Measurements from ENCODE around the gene SIM1.

SIM1 gene, protein sequence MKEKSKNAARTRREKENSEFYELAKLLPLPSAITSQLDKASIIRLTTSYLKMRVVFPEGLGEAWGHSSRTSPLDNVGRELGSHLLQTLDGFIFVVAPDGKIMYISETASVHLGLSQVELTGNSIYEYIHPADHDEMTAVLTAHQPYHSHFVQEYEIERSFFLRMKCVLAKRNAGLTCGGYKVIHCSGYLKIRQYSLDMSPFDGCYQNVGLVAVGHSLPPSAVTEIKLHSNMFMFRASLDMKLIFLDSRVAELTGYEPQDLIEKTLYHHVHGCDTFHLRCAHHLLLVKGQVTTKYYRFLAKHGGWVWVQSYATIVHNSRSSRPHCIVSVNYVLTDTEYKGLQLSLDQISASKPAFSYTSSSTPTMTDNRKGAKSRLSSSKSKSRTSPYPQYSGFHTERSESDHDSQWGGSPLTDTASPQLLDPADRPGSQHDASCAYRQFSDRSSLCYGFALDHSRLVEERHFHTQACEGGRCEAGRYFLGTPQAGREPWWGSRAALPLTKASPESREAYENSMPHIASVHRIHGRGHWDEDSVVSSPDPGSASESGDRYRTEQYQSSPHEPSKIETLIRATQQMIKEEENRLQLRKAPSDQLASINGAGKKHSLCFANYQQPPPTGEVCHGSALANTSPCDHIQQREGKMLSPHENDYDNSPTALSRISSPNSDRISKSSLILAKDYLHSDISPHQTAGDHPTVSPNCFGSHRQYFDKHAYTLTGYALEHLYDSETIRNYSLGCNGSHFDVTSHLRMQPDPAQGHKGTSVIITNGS

DNA sequence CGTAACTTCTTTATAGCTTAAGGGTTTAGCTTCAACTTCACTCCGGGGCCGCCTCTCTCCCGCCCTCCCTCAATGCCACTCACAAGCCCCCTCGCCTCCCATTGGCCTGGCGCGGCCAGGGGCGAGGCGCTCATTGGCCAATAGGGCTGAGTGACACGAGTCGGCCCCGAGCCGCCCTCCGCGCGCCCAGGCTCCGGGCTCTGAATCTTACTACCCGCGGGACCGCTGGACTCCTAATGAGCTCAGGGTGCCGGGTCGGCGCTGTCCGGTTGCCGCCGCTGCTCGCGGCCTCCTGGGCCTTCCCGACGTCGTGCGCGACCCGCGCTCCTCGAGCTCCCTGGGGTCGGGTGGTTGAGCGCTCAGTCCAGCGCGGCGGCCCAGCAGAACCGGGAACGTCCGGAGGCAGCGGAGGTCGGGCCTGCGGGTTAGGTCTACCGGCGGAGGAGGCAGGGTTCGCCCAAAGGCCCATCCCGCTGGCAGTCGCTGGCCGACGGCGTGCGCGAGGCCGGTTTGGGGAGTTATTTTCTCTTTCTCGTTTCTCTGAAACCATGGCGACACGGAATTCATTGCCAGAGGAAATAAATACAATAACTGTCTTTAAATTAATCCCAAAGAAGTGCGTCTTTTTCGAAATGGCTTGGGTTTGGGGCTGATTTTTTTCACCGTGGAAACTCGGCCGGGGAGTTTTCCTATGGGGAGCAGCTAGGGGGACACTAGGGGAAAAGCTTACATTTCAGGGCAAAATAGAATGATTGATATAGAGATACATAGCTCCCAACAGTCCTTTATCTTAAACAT lies at the start of gene SIM1:
Gene SIM1 (minus strand): TSS at position 19 of the 798 bp plus-strand sequence. CDS start 1,453 bp downstream, outside the sequence.
- DNase-seq: no peak

DNA sequence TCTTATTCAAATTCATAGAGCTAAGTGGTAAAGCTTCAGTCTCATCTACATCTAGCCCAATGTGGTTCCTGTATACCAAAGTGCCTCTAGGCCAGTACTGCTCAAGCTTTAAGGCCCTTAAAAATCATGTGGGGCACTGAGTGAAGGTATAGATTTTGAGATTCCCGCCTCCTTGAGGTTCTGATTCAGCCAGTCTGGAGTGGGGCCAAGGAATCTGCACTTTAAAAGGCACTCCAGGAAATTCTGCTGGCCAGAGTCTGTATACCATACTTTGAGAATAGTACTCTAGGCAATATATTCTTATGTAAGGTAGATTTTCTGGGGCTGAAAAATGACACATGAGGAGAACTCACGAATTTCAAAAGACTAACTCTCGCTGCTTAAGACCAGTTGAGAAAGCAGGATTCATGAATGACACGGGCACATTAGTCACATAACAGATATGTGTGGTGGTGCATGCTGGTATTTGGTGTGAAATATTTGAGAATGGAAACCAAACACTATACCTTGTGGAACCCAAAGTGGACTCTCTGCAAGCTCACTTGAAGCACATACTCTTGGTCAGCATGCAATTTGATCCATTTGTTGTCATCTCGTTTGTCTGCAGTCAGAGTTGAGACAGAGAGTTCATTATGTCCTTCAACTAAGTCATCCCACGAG lies 47.6 kb upstream of the SIM1 start:
- DNase-seq: no peak

DNA sequence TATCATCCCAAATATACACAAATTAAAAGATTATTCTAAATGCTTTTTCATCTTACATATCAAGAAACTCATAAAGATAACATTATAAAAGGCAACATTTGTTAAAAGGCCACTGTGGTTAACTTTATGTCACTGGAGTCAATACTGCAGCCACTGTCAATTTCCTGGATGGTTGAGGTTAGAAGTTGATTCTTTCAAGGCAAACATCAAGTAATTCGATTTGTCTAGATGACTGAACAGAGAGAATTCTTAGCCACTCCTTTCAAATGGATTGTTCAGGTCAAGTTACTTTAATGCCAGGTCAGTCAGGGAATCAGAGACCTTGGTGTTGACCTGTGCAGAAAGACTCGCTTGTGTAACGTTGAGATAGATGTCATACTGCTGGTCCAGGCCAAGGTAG lies 44.4 kb upstream of the SIM1 start:
- no peak for DNase-seq

DNA sequence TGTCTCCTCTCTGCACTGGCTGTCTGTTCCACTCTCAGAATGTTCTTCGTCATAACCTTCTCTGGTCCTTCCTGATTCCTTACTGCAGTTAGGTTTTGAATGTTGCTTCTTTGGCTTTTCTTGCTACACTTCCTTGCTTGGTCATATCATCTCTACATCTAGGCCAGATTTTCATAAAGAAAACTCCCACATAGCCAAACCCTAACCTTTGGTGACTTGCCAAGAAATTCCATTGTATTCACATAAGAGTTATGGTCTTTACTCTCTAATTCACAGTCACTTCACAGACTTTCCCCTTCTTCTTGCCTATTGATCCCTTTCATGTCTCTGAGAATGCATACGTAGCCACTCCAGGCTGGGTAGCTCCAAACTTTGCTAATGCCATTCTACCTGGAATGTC lies 41.9 kb upstream of the SIM1 start:
- no peak for DNase-seq

DNA sequence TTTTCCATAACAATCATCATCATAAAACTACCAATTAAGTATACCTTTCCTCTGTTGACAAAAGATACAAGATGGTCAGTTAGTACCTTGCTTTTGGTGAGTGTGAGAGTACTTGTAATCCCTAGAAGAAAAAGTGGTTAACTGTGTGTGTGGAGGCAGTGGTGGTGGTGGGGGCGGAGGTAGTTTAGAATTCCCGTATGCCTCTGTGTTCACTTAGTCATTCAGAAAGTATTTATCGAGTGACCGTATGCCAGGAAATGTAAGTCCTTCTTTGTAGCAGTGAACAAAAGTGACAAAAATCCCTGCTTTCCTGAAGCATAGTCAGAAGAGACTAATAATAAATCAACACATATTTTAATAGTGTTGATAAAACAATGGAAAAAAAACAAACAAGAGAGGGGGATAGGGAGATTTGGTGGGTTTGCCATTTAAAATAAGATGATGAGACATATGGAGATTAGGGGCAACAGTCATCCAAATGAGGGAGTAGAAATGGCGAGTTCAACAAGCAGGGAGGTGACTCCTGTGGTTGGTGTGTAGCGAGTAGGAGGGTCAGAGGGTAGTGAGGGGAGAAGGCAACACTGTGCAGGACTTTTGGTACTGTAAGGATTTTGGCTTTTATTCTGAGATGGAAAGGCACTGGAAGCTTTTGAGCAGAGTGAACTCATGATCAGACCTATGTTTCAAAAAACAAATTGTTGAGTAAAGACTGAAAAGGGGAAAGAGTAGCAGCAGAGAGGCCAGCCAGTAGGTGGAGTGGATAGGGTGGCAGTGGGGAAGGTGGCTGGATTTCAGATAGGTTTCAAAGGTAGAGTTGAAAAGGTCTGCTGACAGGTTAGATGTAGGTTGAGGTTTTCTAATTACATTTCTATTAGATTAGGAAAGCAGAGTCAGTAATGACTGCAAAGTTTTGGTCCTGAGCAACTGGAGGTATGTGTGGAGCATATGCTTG lies 40.3 kb upstream of the SIM1 start:
- no peak for DNase-seq

DNA sequence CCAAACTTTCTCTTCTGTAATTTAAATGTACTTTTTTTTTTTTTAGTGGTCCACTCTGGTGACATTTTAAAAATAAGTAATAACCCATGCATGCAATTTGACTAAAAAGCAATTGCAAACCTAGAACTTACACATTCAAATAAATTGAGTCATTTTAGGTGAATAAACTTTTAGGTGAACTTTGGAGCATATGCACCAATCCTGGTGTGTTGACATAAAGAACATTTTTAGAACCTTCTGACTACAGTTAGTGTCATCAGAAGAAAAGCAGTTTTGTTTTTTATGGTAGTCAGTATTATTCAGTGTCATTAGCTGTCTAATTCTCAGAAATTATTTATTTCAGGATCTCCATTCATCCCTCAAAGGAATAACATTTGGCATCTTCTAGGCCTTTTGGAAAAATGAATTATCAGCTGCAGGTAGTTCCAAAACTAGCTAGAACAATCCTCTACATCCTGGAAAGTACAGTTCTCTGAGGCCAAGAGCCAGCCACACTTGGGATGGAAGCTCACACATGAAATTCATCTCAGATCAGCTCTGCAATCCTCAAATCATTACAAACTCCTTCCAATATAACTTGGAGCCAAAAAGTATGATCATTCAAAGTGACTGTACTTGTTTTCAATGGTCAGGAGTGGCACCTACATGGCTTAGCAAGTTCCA lies 38.5 kb upstream of the SIM1 start:
- no peak for DNase-seq

DNA sequence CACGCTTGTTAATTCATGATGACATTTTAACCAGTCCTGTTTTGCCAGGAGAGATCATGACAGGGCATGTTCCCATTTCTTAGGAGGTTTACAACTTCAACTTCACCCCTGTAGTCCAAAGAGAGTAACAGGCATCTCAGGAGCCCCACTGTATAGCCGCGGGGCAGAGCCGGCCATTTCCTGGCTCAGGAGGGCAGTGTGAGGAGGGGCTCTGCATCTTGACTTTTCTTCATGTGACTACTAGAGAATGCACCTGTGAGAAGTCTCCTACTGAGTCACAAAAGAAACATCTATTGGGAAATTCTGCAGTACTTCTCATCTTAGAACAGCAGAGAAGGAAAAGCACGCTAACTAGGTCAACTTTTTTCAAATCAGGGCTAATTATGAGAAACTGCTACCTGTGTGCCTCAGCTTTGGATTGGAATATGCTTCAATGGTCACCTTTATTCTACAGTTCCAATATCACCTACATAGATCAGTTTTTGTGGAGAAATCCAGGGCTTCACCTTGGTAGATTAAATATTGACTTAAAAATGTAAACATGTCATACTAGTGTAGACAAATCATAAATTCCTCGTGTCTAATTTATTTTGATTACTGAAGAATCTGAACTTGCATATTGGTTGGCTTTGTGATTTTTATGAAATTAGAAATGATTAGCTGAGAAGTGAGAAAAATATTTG lies 28.6 kb upstream of the SIM1 start:
- DNase-seq: no peak

DNA sequence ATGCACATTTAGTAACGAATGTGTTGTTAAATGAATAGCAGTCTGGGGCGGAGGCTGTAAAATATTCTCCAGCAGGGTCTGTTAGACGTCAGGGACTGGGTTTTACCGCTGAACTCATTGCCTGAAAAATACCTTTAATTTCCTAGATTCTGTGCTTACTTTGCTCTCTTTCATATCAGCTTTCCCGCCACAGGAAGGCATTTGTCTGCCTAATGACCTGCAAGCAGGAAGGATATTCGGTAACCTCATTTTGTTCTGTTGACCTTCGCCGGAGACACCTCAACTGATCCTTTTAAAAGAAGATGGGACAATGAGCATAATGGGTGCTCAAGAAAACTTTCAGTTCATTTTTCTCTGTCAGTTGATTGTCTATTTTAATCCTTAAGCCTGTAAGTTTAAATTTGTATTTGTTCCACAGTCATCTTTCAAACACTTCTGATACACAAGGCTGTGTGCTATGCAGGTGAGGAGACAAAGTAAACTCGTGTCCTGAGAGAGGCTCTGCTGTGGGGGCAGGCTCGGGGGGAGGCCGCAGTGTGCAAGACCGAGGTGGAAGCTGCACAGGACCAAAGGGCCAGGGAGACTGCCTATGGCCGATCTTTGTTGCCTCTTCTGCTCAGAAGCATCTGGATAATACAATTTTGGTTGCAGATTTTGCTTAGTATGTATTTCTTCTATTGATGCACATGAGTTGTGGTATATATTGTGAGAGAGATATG lies 27.4 kb upstream of the SIM1 start:
- DNase-seq: no peak

DNA sequence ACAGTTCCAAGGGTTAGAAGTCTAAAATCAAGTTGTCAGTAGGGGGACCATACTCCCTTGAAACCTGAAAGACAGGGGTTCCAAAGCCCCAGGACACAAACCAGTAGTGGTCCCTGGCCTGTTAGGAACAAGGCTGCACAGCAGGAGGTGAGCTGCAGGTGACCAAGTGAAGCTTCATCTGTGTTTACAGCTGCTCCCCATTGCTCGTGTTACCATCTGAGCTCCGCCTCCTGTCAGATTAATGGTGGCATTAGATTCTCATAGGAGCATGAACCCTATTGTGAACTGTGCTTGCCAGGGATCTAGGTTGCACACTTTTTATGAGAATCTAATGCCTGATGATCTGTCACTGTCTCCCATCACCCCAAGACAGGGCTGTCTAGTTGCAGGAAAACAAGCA lies 25.3 kb upstream of the SIM1 start:
- DNase-seq: no peak

DNA sequence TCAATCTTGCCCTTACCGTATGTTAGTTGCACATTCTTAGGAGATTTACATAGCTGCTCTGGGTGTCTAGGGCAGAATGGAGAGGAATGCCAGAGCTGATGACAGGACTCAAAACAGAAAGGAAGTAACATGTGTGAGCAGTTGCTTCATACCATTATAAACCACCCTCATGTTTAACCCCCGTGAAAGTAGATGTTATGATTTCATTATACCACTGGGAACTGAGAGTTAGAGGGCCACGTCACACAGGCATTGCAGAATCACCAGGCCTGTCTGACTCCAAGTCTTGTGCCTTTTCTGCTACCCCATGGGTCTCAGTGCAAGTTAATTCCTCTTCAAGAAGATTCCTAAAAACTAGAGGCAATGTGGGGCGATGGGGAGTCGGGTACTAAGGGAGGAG lies 23.5 kb upstream of the SIM1 start:
- no peak for DNase-seq

DNA sequence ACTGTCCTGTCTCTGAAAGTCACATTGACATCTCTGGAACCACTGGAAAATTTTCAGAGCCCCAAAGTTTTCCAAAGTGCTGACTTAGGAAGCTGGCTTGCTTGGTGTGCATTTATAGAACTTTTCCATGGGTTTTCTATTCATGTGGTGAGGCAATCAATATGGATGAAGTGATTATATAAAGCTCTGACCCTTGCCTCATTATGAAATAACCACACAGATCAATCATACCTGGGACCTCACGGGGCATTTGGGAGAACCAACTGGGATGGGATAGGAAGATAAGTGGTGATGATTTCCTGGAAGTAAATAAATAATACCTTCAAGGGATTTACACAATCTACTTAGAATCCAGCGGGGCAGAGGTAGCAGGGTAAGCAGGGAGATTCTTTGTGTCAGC lies 22.9 kb upstream of the SIM1 start:
- no peak for DNase-seq

DNA sequence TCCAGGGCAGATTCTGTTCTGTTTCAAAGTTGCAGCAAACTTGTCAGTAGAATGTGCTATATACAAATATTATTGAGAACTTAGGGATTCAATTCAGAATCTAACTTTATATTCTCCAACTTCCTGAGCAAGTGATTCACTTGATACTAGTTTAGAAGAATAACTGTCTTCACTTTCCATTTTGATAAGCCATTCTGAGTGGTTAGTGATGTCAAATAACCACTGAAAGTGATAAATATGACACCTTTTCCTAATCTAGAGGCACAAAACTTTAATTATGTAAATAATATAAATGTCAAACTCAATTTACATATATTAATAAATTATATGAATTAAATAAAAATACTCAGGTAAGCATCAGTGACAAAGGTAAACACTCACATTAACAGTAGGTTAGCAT lies 20.5 kb upstream of the SIM1 start:
- no peak for DNase-seq

DNA sequence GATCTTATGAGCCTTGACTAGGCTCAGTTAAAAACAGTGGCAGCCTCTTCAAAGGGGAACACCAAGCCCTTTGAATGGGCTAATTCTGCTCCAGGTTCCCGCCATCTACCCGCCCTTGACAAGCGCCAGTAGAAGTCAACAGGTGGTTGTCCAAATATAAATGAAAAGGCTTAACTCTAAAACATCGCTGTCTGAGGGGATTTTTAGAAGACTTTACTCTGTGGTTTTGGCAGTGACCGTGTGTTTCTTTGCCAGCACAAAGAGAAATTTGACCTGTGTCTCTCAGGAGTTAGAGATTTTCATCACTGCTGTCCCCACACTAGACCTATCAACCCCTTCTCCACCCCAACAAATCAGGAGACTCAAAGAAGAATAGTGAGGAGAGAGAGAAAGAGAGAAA lies 19.8 kb upstream of the SIM1 start:
- no peak for DNase-seq

DNA sequence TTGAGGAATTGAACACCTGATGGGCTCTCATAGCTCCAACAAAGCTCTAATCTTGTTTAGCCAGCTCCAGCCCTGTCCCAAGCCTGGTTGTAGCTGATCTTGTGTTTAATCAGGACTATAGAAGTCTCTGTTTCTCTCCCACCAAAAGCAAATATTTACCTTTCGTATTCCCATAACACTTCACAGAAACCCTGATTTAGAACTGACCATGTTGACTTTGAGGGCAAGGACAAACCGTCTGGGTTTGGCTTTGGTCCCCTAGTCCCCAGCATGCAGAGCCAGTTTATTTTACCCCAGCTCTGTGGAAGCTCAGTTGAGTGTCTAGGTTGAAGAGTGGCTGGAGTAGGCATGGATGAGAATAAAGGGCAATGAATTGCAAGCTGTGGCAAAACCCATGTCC lies 18.0 kb upstream of the SIM1 start:
- DNase-seq: no peak

DNA sequence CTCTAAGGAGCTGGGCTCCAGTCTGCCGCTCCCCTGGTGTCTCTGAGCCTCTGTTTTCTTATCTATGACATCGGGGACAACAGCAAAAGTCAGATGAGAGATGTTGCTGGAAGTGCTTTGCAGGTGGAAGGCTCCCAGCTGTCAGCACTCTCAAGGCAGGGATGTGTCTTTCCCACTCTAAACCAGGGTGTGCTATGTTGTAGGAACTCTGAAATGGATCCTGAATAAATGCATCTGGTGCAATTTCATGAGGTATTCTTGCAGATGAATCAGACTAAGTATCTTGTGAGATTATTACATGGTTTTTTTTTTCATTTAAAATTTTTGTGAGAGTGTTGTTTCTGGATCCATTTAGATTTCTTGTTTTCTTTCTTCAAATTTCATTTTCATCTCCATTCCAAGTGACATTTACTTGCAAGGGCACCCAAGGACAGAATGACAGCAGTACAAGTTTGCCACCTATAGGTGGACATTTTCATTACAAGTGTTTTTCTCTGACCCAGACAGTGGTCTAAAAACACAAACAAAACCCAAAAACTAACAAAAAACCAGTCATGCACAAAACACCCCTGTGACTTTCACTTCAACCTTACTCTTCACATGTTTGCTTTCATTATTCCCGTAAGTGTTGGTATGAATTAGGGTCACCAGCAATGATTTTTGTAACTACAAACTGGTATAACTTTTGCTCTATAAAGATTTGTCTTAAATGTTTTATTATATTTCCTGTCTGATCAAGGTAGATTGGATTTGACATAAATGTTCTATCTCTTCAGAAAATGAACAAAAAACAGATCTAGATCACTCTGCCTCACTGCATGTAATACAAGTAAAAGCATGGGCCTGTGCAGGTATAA lies 14.7 kb upstream of the SIM1 start:
- DNase-seq: peak; percentile 39

DNA sequence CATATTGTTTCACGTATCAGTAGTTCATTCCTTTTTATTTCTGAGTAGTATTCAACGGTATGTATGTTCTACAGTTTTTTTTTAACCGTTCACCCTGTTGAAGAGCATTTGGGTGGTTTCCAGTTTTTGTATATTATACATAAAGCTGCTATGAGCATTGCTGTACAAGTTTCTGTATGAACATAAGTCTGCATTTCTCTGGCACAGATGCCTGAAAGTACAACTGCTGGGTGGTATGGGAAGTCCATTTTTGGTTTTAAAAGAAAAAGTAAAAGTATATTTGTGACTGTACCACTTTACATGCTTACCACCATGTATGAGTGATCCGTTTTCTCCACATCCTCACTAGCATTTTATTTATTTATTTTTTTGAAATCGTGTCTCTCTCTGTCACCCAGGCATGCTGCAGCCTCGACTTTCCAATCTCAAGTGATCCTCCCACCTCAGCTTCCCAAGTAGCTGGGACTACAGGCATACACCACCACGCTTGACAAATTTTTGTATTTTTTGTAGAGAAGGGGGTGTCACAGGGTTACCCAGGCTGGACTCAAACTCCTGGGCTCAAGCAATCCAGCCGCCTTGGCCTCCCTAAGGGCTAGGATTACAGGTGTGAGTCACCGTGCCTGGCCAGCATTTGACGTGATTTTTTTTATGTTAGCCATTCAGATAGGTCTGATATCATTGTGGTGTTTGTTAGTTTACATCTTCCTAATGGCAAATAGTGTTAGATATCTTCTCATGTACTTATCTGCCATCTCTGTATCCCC lies 11.0 kb upstream of the SIM1 start:
- no peak for DNase-seq

DNA sequence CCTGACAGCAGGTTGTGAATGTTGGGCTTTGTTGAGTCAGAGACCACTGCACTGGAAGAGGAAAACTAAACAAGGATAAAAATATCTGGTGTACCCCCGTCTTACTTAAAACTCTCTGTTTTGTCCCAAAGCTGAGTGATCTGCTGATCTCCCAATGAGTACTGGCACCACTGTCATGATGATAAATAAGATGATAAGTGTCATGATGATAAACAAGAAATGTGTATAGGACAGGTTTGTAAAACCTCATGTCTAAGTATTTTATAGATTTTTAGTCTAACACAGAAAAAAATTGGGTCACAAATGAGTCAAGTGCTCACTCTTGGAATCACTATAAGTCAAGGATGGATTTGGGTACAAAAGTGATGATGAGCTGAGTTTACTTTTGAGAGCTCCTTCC lies 8.5 kb upstream of the SIM1 start:
- DNase-seq: no peak

DNA sequence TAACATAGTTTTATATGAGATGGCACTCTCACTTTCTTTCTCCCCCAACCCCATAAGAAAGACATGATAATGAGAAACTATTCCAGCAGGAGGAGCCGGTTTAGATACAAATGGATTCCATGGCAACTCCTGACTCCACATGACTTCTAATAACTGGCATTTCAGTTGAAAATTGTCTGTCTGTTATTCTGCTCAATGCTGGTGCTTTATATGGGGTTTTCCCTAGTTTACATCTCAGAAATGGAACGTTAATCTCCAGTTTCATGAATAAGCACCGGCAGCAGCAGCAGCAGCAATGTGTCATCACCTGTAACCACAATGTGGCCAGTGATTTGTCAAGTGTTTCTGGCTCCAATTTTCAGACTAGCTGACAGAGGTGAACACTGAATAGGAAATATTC lies 8.0 kb upstream of the SIM1 start:
- DNase-seq: no peak
